ENCODE data around the gene PHF21A. TPM values are rescaled to one million over a fixed set of nuclear protein-coding genes. Genes with fewer than 3 reads are reported as not detected.

Gene PHF21A
- 10 to 100 TPM; 12.1 to 83.3 (median 29.3) TPM for total RNA-seq

- Histone ChIP-seq H3K36me3 (no peaks in the 10 kb centered on the region), H3K27me3 (no peaks in the 10 kb centered on the region), H3K4me1 (peaks cover 3 to 14% of the 10 kb centered on the region in 2 donors), H3K27ac (peak within 1 kb of the TSS; percentile 90 to 99), H3K4me3 (peak within 1 kb of the TSS; percentile 73 to 74), H3K9me3 (no peaks in the 10 kb centered on the region)
- DNase-seq = peak; percentile 91
- intact Hi-C loops (cut with DNase I; ENCODE audit: low total_unique reads) = no loop called here
- TF ChIP-seq POLR2A (IDR thresholded peaks at IDR 0.05) (peak in 1 of 2 donors; percentile 60), CTCF (IDR thresholded peaks at IDR 0.05) (no peak)
Measured at GRCh38 chr11:46121301-46121723, at the start of gene PHF21A. Gene PHF21A (minus strand): TSS chr11:46121454. CDS start chr11:46084219, 37,235 bp downstream.

GRCh38 chr11:46170797-46171196 lies 49.5 kb upstream of the PHF21A start:
- H3K27me3 ChIP-seq = no peaks in the 10 kb centered on the region
- no peaks in the 10 kb centered on the region for H3K9me3 ChIP-seq
- H3K4me3 ChIP-seq = no peak overlapping the region
- DNase-seq = no peak
- H3K36me3 ChIP-seq = no peaks in the 10 kb centered on the region
- no peaks in the 10 kb centered on the region for H3K4me1 ChIP-seq
- intact Hi-C loops (cut with DNase I; ENCODE audit: low total_unique reads) = no loop called here
- TF ChIP-seq POLR2A (IDR thresholded peaks at IDR 0.05) (no peak), CTCF (IDR thresholded peaks at IDR 0.05) (no peak)
- H3K27ac ChIP-seq = no peak overlapping the region

- H3K9me3 ChIP-seq = no peaks in the 10 kb centered on the region
- no peak for DNase-seq
- no peaks in the 10 kb centered on the region for H3K36me3 ChIP-seq
- intact Hi-C loops (cut with DNase I; ENCODE audit: low total_unique reads) = no loop called here
- peaks cover 0 to 4% of the 10 kb centered on the region in 2 donors for H3K27me3 ChIP-seq
- H3K4me1 ChIP-seq = no peaks in the 10 kb centered on the region
- no peak overlapping the region for H3K4me3 ChIP-seq
- no peak overlapping the region for H3K27ac ChIP-seq
- TF ChIP-seq CTCF (IDR thresholded peaks at IDR 0.05) (no peak), POLR2A (IDR thresholded peaks at IDR 0.05) (no peak)
Measured at GRCh38 chr11:46162700-46163099, 41.4 kb upstream of the PHF21A start.

GRCh38 chr11:46161201-46161600 lies 39.9 kb upstream of the PHF21A start:
- Histone ChIP-seq H3K9me3 (no peaks in the 10 kb centered on the region), H3K4me3 (no peak overlapping the region), H3K36me3 (no peaks in the 10 kb centered on the region), H3K27ac (no peak overlapping the region), H3K4me1 (no peaks in the 10 kb centered on the region), H3K27me3 (peaks cover 0 to 4% of the 10 kb centered on the region in 2 donors)
- DNase-seq = no peak
- no peak for TF ChIP-seq CTCF (IDR thresholded peaks at IDR 0.05)
- TF ChIP-seq POLR2A (IDR thresholded peaks at IDR 0.05) = no peak
- intact Hi-C loops (cut with DNase I; ENCODE audit: low total_unique reads) = no loop called here

GRCh38 chr11:46160100-46160499 lies 38.8 kb upstream of the PHF21A start:
- Histone ChIP-seq H3K36me3 (no peaks in the 10 kb centered on the region), H3K27ac (no peak overlapping the region), H3K9me3 (no peaks in the 10 kb centered on the region), H3K27me3 (peaks cover 0 to 4% of the 10 kb centered on the region in 2 donors), H3K4me3 (no peak overlapping the region), H3K4me1 (no peaks in the 10 kb centered on the region)
- DNase-seq = no peak
- TF ChIP-seq POLR2A (IDR thresholded peaks at IDR 0.05) (no peak), CTCF (IDR thresholded peaks at IDR 0.05) (no peak)
- intact Hi-C loops (cut with DNase I; ENCODE audit: low total_unique reads) = no loop called here

Data from uterus (tissue), 4 donors.